ENCODE data around the gene ACSBG1. TPM values are rescaled to one million over a fixed set of nuclear protein-coding genes. Genes with fewer than 3 reads are reported as not detected.

The ACSBG1 gene
- total RNA-seq, 1 donor from 2014 or later: not detected

DNA sequence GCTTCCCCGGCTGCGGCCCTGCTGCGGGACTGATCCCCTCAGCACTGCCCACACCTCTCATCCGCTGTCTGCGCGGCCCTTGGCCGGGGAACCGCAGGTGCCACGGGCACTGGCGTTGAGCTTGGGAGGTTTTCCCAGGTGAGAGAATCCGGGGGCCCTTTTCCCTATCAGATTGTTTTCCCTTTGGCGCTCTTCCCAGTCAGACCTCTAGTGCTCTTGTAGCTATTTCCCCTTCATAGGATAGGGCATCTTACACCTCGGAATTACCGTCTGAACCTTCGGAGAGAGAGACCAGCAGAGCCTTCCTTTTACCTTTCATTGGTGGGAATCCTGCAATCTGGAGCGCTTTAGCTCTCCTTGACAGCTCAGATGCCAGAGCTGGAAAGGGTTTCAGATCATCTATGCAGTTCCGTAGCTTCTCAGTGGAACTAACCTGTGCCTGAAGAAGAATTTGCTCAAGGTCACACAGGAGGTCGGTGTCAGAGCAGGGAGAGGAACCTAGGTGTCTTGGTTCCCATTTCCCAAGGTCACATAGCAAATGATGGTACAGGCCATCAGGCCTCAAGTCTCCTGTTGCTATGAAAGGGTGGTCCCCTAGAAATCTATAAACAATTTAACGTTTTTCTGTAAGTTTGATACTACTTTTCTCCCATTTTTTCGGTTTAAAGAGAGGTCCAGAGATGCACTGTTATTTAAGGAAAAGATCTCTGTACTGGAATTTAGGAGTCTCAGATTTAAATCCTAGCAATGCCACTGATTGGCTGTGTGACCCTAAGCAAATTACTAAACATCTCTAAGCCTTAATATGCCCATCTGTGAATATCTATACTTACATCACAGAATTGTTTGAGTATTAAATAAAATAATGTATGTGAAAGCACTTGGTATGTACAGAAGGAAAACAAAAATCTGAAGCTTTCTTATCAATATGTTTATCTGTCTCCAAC is 84.3 kb downstream of the ACSBG1 start:
- no peak for FAIRE-seq
- TF ChIP-seq, protein P1, sequence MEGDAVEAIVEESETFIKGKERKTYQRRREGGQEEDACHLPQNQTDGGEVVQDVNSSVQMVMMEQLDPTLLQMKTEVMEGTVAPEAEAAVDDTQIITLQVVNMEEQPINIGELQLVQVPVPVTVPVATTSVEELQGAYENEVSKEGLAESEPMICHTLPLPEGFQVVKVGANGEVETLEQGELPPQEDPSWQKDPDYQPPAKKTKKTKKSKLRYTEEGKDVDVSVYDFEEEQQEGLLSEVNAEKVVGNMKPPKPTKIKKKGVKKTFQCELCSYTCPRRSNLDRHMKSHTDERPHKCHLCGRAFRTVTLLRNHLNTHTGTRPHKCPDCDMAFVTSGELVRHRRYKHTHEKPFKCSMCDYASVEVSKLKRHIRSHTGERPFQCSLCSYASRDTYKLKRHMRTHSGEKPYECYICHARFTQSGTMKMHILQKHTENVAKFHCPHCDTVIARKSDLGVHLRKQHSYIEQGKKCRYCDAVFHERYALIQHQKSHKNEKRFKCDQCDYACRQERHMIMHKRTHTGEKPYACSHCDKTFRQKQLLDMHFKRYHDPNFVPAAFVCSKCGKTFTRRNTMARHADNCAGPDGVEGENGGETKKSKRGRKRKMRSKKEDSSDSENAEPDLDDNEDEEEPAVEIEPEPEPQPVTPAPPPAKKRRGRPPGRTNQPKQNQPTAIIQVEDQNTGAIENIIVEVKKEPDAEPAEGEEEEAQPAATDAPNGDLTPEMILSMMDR (IDR thresholded peaks at IDR 0.05; ENCODE audit: insufficient read depth, low read length, severe bottlenecking): no peak
- DNase-seq (ENCODE audit: low read depth): peak; percentile 21
- no peaks in the 10 kb centered on the region for H3K27me3 ChIP-seq (ENCODE audit: control insufficient read depth, insufficient read depth, low read length)
- no peaks in the 10 kb centered on the region for H3K36me3 ChIP-seq (ENCODE audit: control insufficient read depth, insufficient read depth, low read length)
- H3K4me3 ChIP-seq (ENCODE audit: low read depth, low read length): peak overlapping the region; percentile 66

DNA sequence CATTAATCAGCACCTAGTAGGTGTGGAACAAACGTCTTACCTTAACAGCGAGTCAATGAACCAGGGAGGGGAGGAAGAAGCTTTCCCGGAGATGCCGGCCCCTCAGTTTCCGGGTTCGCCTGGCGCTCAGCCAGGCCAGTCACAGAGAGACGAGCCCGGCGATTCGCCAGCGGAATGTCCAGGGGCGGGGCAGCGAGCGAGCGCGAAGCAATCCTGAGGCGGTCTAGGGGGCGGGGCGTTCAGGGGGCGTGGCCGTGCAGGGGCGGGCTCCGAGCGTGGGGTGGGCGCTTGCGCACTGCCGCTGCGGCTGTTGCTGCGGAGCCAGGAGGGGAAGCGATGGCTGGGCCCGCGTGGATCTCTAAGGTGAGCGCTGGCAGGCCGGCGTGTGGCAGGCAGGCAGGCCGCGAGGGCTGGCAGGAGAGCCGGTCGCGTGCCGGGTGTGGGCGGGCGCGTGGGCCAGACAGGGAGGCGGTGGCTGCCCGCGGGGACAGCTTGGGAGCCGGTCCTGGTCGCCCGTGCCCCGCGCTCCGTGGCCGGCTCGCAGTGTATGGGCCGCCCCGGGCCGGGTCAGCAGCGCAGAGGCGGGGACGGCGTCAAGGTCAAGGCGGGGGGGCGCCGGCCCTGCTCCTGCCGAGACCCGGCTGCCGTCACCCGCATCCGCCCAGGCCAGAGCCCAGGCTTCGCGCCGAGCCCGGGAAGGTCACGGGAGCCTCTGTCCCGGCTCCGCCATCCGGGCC is 85.1 kb downstream of the ACSBG1 start, which contains the start of gene IDH3A:
TSS of gene IDH3A (plus strand) at position 295 of the 737 bp plus-strand sequence. CDS start at position 337, 42 bp downstream.
- DNase-seq (ENCODE audit: low read depth): peak; percentile 83
- Histone ChIP-seq H3K36me3 (ENCODE audit: control insufficient read depth, insufficient read depth, low read length) (no peaks in the 10 kb centered on the region), H3K27me3 (ENCODE audit: control insufficient read depth, insufficient read depth, low read length) (no peaks in the 10 kb centered on the region), H3K4me3 (ENCODE audit: low read depth, low read length) (peak within 1 kb of the TSS; percentile 66)
- no peak for FAIRE-seq
- TF ChIP-seq, protein P1 (IDR thresholded peaks at IDR 0.05; ENCODE audit: insufficient read depth, low read length, severe bottlenecking): no peak

DNA sequence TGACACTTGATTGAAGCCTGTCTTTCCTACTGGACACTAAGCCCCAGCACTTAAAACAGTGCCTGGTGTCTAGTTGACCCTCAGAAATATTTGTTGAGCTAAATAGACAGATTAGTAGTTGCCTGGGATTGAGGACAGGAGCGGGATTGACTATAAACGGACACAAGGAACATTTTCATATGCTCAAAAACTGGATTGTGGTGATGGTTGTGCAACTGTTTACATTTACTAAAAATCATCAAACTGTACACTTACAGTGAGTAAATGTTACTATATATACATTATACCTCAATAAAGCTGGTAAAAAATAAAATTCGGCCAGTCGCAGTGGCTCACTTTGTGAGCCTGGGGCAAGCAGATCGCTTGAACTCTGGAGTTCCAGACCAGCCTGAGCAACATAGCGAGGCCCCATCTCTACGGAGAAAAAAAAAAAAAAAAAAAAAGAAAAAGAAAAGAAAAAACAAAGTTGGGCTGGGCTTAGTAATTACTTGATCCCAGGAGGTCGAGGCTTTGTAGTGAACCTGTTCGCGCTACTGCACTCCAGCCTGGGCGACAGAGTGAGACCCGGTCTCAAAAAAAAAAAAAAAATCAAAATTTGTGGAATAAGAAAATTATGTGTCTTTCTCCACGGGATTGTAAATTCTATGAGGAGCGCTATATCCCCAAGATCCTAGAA is 85.8 kb downstream of the ACSBG1 start:
- FAIRE-seq (no peak), DNase-seq (ENCODE audit: low read depth) (no peak)
- H3K4me3 ChIP-seq (ENCODE audit: low read depth, low read length): peak overlapping the region; percentile 66
- H3K36me3 ChIP-seq (ENCODE audit: control insufficient read depth, insufficient read depth, low read length): no peaks in the 10 kb centered on the region
- TF ChIP-seq, protein P1 (IDR thresholded peaks at IDR 0.05; ENCODE audit: insufficient read depth, low read length, severe bottlenecking): no peak
- no peaks in the 10 kb centered on the region for H3K27me3 ChIP-seq (ENCODE audit: control insufficient read depth, insufficient read depth, low read length)

DNA sequence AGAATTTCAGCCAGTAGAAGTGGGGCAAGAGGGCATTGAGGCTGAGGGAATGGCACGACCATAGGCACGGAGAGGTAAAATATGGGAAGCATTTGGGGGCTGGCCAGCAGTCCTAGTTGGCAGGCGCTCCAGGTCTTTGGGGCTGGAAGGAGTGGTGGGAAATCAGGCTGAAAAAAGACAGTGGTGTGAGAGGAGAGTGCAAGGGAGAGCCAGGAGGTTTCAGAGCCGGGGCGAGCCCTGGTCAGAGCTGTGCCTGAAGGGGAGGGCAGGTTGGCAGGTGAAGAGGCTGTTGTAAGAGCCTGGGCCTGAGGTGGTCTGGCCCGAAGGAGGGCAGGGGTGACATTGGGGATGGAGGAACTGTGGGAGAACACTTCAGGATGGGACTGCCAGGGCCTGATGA is 86.8 kb downstream of the ACSBG1 start:
- no peak for DNase-seq (ENCODE audit: low read depth)
- no peak for FAIRE-seq

More for the DNA sequence above, 86.8 kb downstream of the ACSBG1 start:
- TF ChIP-seq, protein P1 (IDR thresholded peaks at IDR 0.05; ENCODE audit: insufficient read depth, low read length, severe bottlenecking): no peak
- Histone ChIP-seq H3K36me3 (ENCODE audit: control insufficient read depth, insufficient read depth, low read length) (no peaks in the 10 kb centered on the region), H3K27me3 (ENCODE audit: control insufficient read depth, insufficient read depth, low read length) (no peaks in the 10 kb centered on the region), H3K4me3 (ENCODE audit: low read depth, low read length) (no peak overlapping the region)

All from bronchial epithelial cell (primary cell).